ENCODE measurements around the gene PRR19.

PRR19 gene

GRCh38 chr19:42271861-42272534 is 29.9 kb upstream of the PRR19 start:
- no peak for DNase-seq

DNA sequence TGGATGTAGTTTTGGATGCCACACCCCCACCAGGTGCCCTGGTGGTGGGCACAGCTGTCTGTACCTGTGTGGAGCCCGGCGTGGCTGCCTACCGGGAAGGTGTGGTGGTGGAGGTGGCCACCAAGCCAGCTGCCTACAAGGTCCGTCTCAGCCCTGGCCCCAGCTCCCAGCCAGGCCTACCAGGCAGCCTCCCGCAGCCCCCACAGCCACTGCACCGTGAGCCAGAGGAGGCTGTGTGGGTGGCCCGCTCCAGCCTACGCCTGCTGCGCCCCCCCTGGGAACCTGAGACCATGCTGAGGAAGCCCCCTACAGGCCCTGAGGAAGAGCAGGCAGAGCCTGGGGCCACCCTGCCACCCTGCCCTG is 29.4 kb upstream of the PRR19 start:
- no peak for DNase-seq

GRCh38 chr19:42272989-42273406 is 28.9 kb upstream of the PRR19 start:
- DNase-seq: no peak

DNA sequence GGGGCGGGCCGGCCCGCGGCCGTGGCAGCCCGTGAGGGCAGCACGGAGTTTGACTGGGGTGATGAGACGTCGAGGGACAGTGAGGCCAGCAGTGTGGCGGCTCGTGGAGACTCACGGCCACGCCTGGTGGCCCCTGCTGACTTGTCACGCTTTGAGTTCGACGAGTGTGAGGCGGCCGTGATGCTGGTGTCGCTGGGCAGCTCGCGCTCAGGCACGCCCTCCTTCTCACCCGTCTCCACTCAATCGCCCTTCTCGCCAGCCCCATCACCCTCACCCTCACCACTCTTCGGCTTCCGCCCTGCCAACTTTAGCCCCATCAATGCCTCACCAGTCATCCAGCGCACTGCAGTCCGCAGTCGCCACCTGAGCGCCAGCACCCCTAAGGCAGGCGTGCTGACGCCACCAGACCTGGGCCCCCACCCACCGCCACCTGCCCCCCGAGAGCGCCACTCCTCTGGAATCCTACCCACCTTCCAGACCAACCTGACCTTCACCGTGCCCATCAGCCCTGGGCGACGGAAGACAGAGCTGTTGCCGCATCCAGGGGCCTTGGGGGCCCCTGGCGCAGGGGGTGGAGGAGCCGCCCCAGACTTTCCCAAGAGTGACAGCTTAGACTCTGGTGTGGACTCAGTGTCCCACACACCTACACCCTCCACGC is 28.4 kb upstream of the PRR19 start:
- DNase-seq: no peak

DNA sequence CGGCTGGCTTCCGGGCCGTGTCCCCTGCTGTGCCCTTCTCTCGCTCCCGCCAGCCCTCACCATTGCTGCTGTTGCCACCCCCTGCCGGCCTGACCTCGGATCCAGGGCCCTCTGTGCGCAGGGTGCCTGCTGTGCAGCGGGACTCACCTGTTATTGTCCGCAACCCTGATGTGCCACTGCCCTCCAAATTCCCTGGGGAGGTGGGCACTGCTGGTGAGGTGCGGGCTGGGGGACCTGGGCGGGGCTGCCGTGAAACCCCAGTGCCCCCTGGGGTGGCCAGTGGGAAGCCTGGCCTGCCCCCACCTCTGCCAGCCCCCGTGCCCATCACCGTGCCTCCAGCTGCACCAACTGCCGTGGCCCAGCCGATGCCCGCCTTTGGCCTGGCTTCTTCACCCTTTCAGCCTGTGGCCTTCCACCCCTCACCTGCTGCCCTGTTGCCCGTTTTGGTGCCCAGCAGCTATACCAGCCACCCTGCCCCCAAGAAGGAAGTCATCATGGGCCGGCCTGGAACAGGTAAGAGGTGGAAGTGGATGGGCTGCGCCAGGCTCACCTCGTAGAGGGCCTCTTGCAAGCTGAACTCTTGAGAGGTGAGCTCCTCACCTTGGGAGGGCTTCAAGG is 27.8 kb upstream of the PRR19 start:
- DNase-seq: no peak

DNA sequence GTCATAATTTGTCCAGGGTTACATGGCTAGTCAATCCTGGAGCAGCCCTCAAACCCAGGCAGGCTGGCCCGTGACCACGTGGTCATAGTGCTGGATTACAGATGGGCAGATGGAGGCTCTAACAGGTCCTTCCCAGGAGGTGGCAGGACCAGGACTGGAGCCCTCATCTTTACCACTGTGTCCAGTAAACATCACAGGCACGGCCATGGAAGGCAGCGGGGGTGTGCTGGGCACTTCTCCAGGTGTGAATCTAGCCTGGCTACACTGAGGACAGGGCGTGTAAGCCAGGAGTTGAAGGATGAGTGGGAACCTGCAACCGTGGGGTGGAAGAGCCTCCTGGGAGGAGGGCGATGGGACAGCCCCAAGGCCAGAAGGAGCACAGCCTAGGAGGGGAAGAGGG is 26.8 kb upstream of the PRR19 start:
- DNase-seq: no peak

GRCh38 chr19:42275517-42275916 is 26.4 kb upstream of the PRR19 start:
- DNase-seq: no peak

GRCh38 chr19:42276284-42276683 is 25.6 kb upstream of the PRR19 start:
- DNase-seq: no peak

- no peak for DNase-seq
Measured at GRCh38 chr19:42276821-42277220, 25.1 kb upstream of the PRR19 start.

DNA sequence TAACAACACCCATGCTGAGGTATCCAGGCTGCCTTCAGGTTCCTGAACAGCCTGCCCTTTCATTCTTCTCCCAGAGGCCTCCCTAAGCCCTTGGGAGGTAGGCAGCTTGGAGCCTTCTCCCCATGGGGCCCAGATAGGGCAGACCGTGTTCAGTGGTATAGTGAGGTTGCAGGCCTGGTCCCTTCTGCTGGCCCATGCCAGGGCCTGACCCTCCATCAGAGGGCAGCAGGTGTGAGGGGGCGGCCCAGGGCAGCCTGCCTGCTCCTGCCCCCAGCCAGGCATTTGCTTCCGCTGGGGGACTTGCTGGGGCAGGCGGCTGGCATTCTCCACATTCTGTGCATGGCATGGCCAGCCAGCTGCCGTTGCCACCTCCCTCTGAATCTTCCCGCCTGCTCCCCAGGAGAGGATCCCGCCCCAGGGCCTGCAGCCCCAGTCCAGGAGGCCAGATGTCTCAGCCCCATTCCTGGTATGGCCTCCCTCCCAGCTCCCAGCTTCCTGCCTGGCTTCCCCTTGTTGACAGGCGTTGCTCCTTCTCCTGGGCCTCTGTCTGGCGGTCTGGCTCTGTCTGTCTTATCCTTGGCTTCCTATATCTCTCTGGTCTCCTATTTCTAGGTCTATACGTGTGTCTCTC is 24.0 kb upstream of the PRR19 start:
- DNase-seq: no peak

DNA sequence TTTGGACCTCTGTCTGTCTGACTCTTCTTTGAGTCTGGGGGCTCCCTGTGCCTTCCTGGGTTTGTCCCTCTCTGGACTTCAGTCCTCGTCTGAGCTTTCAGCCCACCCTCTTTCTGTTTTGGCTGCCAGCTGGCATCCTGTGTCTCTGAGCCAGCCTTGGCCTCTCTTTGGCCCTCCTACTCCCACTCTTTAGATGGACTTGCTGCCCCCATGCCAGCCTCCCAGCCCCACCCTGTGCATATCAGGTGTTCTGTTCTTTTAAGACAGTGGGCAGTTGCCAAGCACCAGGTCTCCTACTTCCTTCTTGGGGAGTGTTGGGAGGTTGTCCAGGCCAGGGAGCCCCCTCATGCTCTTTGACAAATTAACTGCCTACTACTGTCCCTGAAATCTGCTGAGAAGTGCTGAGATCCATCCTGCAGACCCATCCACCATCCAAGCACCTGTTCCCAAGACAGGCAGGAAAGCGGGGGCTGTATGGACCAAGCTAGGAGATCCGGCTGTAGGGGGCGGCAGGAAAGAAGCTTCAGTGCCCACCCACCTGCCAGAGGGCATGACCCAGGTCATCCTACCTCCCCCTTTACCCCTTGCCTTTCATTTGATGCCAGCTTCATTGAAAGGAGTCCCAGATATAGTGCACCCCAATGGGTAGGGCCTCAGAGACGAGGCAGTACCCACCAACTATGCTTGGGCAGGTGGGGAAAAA is 23.3 kb upstream of the PRR19 start:
- no peak for DNase-seq

DNA sequence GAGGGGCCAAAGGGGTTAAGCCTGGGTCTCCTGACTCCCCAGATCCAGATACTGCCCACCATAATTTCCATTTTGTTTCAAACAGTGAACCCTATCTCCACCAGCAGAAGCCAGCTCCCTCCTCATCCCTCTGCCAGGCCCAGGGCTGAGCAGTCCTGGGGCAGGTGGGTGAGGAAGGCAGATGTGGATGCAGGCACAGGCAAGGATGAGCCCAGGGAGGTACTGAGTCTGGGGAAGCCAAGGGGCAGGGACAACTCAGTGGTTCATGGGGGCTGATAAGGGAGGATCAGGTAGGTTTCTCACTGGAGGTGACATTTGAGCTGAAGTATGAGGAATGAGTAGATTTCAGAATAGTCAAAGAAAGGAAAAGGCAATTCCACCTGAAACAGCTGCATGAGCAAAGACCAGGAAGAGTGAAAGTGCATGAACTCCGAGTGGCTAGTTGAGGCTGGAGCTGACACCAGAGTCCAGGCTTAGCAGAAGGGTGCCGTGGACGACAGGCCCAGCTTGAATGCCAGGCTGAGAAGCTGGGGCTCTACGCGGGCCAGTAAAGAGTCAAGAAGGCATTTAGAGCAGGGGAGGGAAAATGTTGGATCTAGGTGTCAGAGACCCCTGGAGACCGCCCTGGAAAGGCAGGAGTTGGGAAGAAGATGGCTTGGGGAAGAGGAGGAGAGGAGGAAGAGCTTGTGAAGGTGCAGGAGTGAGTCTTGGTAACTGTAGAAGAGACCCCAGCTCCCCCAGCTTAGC is 22.6 kb upstream of the PRR19 start:
- no peak for DNase-seq

DNA sequence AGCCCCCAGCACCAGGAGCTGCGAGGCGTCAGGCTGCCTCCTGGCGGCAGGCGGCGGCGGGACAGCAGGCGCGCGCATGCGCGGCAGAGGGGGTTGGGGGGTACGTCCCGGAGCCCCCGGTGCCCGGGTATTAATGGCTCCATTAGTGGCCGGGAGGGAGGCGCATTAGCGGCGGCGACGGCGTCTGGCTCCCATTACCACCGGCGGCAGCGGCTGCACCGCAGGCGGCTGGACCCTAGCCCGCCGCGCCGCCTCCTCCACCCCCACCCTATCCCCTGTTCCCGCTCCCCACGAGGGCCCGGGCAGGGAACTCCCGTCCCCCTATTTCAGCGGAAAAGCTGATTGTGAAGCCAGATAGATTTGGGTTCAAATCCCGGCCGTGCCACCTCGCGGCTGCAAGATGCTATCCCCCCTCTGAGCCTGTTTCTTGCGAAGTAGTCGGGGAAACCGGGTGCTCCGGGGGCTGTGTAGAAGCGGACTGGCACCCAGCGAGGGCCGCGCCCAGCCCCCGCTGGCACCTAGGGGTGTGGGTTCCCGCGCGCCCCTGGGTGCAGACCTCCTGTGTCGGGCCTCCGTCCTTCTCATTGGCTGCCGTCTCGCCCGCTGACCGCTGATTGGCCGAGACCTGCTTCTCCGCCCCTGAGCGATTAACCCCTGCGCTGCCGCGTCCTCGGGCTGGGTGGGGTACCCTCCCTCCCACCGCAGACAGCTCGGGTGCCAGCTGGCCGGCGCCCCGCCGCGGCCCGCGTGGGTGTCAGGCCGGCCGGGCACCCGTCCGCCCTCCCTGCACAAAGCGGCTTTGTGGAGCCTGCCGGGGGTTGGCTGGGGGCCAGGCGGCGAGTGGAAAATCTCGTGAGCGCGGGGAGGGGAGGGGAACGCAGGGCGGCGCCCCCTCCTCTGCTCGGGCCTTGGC is 21.8 kb upstream of the PRR19 start:
- no peak for DNase-seq

DNA sequence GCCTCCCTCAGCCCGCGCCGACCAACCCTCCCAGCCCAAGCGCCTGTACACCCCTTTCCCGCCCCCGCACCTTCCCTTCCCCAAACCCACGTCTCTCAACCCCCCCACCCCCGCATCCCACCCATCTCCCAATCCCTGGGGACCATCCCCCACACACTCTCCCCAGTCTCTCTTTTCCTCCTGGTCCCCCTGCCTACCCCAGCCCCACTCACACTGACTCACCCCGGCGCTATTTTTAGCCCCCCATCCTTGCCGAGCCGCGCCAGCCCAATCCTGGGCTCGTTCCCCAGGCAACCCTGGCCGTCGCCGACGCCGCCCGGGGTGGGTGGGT is 21.2 kb upstream of the PRR19 start:
- no peak for DNase-seq

DNA sequence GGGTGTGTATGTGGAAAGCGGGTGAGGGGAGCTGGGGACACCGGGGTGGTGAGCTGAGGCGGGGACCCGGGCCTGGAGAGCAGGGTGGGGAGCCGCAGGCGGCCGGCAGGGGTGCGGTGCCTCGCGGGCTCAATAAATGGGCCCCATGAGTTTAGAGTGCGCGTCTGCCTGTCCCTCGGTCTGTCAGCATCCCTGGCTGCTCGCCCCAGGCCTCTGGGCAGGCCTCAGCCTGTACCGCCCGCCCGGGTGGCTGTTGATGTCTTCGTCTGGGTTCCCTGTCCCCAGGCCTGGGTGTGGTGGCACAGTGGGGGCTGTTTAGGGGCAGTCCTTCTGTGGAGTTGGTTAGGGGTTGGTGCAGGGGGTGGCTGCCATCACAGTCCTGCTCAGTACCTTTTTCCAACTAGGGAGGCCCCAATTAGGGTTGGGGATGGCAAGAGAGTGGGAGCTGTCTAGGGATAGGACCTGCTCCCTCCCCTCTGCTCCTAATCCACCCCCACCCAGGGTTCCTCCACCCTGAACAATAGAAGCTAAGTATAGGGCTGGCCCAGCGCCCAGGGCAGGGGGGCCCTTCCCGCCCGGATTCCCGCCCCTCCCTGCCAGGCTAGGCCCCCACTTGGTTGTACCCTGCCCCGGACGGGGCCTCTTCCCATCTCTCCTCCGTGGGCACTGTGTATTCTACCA is 20.6 kb upstream of the PRR19 start:
- no peak for DNase-seq

GRCh38 chr19:42281827-42282762 is 19.8 kb upstream of the PRR19 start:
- DNase-seq: no peak

GRCh38 chr19:42282819-42283187 is 19.1 kb upstream of the PRR19 start:
- DNase-seq: no peak

GRCh38 chr19:42283188-42284065 is 18.5 kb upstream of the PRR19 start:
- no peak for DNase-seq

DNA sequence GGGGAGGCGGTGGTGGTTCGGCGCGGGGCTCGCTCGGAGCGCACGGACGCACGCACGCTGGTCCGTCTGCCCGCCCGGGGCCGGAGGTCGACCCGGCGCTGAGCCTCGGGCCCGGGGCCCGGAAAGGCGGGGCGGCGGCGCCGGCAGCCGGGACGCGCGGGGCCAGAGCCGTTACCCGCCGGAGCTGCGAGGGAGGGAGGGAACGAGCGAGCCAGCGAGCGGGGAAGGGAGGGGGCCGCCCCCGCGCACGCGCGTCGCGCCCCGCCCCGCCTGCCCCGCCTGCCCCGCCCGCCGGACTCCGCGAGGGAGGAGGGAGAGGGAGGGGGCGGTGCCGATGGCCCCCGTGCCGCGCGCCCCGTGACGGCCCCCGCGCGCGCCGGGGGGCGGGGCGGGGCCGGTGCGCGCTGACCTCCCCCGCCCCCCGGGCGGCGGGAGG is 17.8 kb upstream of the PRR19 start:
- DNase-seq: no peak

Data from NCI-H524 treated with DMSO at 0.1 percent for 48 hours (cell line).